Hepatocyte (in vitro differentiated cells): Measurements from ENCODE around the gene CLEC16A.

Source experiments
- CTCF ChIP-seq: fragments of 200-600 bp; sonication (generic); IDR thresholded peaks from 2 replicates; pipeline ENCODE4 v1.5.1; 2016; ENCODE audit warnings: antibody characterized with exemption, mild to moderate bottlenecking; ENCODE audit not compliant: poor library complexity
- EZH2 ChIP-seq: fragments of 200-600 bp; sonication (generic); IDR thresholded peaks from 2 replicates; pipeline ENCODE4 v1.6.1; 2016; ENCODE audit warnings: antibody characterized with exemption, mild to moderate bottlenecking, borderline replicate concordance
- EZH2phosphoT487 ChIP-seq: fragments of 200-600 bp; sonication (generic); IDR thresholded peaks from one replicate; pipeline ENCODE4 v1.6.1; 2018; ENCODE audit warnings: antibody characterized with exemption, mild to moderate bottlenecking, low read depth, moderate library complexity; ENCODE audit not compliant: unreplicated experiment, severe bottlenecking

- TF ChIP-seq CTCF, result no peak
- TF ChIP-seq EZH2, result no peak
- TF ChIP-seq EZH2phosphoT487, result no peak
These were observed 130.8 kb downstream of the CLEC16A start for GRCh38 chr16:11075163-11075562.
